Pulmonary artery endothelial cell (primary cell): ENCODE measurements around the gene HSBP1L1. TPM values are rescaled to one million over a fixed set of nuclear protein-coding genes. Genes with fewer than 3 reads are reported as not detected.
"Not testable (repeated sequence)": the region's sequence is repeated elsewhere in the genome, so short reads cannot be mapped to it uniquely, and the experiment has no call there.

ENCODE experiments used
- DNase-seq: peaks from one replicate; pipeline ENCODE4 v3.0.0-alpha.2; 2011; ENCODE audit warnings: low read depth, low spot score
- total RNA-seq: library from RNA; depleted of rRNA; stranded (reverse); fragments of >200 nt; gene quantifications from 2 replicates; pipeline ENCODE4 v1.2.3, GENCODE V29; 2014

The HSBP1L1 gene
- total RNA-seq, 1 donor from 2014 or later, result 1.4 TPM

GRCh38 chr18:79983253-79983652 is 18.8 kb downstream of the HSBP1L1 start:
- no peak for DNase-seq

- DNase-seq, result no peak
Measured at GRCh38 chr18:79983793-79984192, 19.4 kb downstream of the HSBP1L1 start.

- no peak for DNase-seq
Measured at GRCh38 chr18:79985172-79985571, 20.7 kb downstream of the HSBP1L1 start.

GRCh38 chr18:79986726-79987125 is 22.3 kb downstream of the HSBP1L1 start:
- DNase-seq, result no peak

- no peak for DNase-seq
Measured at GRCh38 chr18:79987566-79987965, 23.1 kb downstream of the HSBP1L1 start.

GRCh38 chr18:79988071-79988450 is 23.6 kb downstream of the HSBP1L1 start:
- no peak for DNase-seq

- DNase-seq, result peak; percentile 71
Measured at GRCh38 chr18:79988451-79989194, 24.2 kb downstream of the HSBP1L1 start, which contains the start of gene TXNL4A. TSS of gene TXNL4A (minus strand) at chr18:79988563. CDS start at chr18:79988392, 171 bp downstream.

GRCh38 chr18:79989195-79989497 is 24.7 kb downstream of the HSBP1L1 start:
- DNase-seq, result no peak

- no peak for DNase-seq
Measured at GRCh38 chr18:79991494-79991893, 27.1 kb downstream of the HSBP1L1 start.

- DNase-seq, result not testable (repeated sequence)
Measured at GRCh38 chr18:79999701-80000100, 35.3 kb downstream of the HSBP1L1 start.

GRCh38 chr18:80000877-80001276 is 36.4 kb downstream of the HSBP1L1 start:
- no peak for DNase-seq

GRCh38 chr18:80002468-80002867 is 38.0 kb downstream of the HSBP1L1 start:
- DNase-seq, result no peak

GRCh38 chr18:80004600-80005342 is 40.3 kb downstream of the HSBP1L1 start:
- no peak for DNase-seq

- DNase-seq, result no peak
Measured at GRCh38 chr18:80006724-80007123, 42.3 kb downstream of the HSBP1L1 start.

- DNase-seq, result no peak
Measured at GRCh38 chr18:80009661-80010550, 45.5 kb downstream of the HSBP1L1 start.

- no peak for DNase-seq
Measured at GRCh38 chr18:80010551-80010906, 46.1 kb downstream of the HSBP1L1 start.

- not testable (repeated sequence) for DNase-seq
Measured at GRCh38 chr18:80011496-80012137, 47.2 kb downstream of the HSBP1L1 start.

- DNase-seq, result no peak
Measured at GRCh38 chr18:80012714-80013113, 48.3 kb downstream of the HSBP1L1 start.
